Right atrium auricular region (tissue), 2 donors: Measurements from ENCODE around the gene CEACAM19. TPM values are rescaled to one million over a fixed set of nuclear protein-coding genes. Genes with fewer than 3 reads are reported as not detected.

ENCODE experiments used
- DNase-seq: peaks from one replicate; pipeline ENCODE4 v3.0.0-alpha.2; 2019; ENCODE audit warnings: low spot score
- H3K27ac ChIP-seq, 2 donors: fragments of 200-600 bp; sonication (generic); 1 replicate in 1 of 2; 2 replicates in 1 of 2; pipeline ENCODE4 v1.5.1; 2016 to 2019
- H3K27me3 ChIP-seq, 2 donors: fragments of 200-600 bp; sonication (generic); one replicate each; pipeline versions ENCODE4 v1.5.1 to v1.6.0; 2017 to 2019
- H3K36me3 ChIP-seq: fragments of 200-600 bp; sonication (generic); one replicate; pipeline ENCODE4 v1.5.1; 2016
- H3K4me1 ChIP-seq, 2 donors: fragments of 200-600 bp; sonication (generic); one replicate each; pipeline versions ENCODE4 v1.5.1 to v1.6.0; 2017 to 2019
- H3K4me3 ChIP-seq, 2 donors: fragments of 200-600 bp; sonication (generic); 1 replicate in 1 of 2; 2 replicates in 1 of 2; pipeline ENCODE4 v1.5.1; 2017 to 2019; ENCODE audit warnings: mild to moderate bottlenecking in 1 of 2, moderate library complexity in 1 of 2
- H3K9me3 ChIP-seq, 2 donors: fragments of 200-600 bp; sonication (generic); one replicate each; pipeline ENCODE4 v1.5.1; 2019
- total RNA-seq, 2 donors: library from RNA; depleted of rRNA; stranded (reverse); fragments of >200 nt; gene quantifications; one replicate each; pipeline ENCODE4 v1.1.0, GENCODE V29; 2016
- TF ChIP-seq, protein P1 (sequence below), 2 donors: fragments of 200-600 bp; sonication (generic); IDR thresholded peaks; one replicate each; pipeline ENCODE4 v1.5.1; 2019; ENCODE audit warnings: antibody characterized with exemption in 2 of 2

CEACAM19 gene
- total RNA-seq, 2 donors from 2014 or later = 2.3 to 3.1 TPM

DNA sequence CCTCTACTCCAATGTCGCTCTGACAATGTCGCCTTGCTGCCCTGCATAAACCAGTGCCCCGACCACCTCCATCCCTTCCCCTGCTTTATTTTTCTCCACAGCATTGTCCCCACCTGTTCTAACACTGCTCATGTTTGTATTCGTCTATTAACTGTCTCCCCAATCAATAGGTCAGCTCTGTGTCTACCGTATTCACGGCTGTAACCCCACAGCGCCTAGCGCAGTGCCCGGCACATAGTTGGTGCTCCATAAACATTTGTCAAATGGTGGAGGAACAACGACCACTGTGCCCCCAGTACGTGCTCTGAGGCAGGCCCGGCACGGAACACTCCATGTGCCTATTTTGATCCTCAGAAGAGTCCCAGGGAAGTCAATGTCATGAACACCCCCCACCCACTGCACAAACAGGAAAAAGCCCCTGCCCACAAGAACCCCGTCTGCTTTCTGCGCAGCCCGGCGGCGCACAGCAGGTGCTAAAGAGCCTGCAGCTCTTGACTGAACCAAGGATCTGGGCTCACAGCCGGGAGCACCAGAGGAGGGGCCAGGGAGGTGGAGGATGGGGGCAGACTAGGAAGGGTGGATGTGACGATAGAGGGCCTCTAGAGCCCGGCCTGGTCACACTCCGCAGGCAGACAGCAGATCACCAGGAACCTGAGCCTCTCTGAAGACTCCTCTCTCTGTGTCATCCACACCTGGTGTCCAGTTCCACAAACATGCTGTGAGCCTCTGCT lies 25.8 kb downstream of the CEACAM19 start:
- no peak overlapping the region for H3K27ac ChIP-seq
- H3K27me3 ChIP-seq = no peaks in the 10 kb centered on the region
- H3K9me3 ChIP-seq = no peaks in the 10 kb centered on the region
- no peak for DNase-seq
- TF ChIP-seq, protein P1, sequence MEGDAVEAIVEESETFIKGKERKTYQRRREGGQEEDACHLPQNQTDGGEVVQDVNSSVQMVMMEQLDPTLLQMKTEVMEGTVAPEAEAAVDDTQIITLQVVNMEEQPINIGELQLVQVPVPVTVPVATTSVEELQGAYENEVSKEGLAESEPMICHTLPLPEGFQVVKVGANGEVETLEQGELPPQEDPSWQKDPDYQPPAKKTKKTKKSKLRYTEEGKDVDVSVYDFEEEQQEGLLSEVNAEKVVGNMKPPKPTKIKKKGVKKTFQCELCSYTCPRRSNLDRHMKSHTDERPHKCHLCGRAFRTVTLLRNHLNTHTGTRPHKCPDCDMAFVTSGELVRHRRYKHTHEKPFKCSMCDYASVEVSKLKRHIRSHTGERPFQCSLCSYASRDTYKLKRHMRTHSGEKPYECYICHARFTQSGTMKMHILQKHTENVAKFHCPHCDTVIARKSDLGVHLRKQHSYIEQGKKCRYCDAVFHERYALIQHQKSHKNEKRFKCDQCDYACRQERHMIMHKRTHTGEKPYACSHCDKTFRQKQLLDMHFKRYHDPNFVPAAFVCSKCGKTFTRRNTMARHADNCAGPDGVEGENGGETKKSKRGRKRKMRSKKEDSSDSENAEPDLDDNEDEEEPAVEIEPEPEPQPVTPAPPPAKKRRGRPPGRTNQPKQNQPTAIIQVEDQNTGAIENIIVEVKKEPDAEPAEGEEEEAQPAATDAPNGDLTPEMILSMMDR (IDR thresholded peaks at IDR 0.05) = no peak
- peaks cover 0 to 18% of the 10 kb centered on the region in 2 donors for H3K4me1 ChIP-seq
- no peak overlapping the region for H3K4me3 ChIP-seq
- H3K36me3 ChIP-seq = no peaks in the 10 kb centered on the region

- no peaks in the 10 kb centered on the region for H3K9me3 ChIP-seq
- no peak overlapping the region for H3K4me3 ChIP-seq
- no peak for DNase-seq
- peaks cover 0 to 13% of the 10 kb centered on the region in 2 donors for H3K4me1 ChIP-seq
- H3K27ac ChIP-seq = no peak overlapping the region
- no peaks in the 10 kb centered on the region for H3K36me3 ChIP-seq
- H3K27me3 ChIP-seq = no peaks in the 10 kb centered on the region
- TF ChIP-seq, protein P1 (IDR thresholded peaks at IDR 0.05) = no peak
These were observed 26.4 kb downstream of the CEACAM19 start for GRCh38 chr19:44697670-44698034.

GRCh38 chr19:44698492-44699201 lies 27.4 kb downstream of the CEACAM19 start, which contains the start of gene CEACAM16:
Gene CEACAM16 (plus strand): TSS chr19:44699151. CDS start chr19:44701457, 2,306 bp downstream.
- TF ChIP-seq, protein P1 (IDR thresholded peaks at IDR 0.05) = no peak
- no peak within 1 kb of the TSS for H3K4me3 ChIP-seq
- no peak for DNase-seq
- no peaks in the 10 kb centered on the region for H3K36me3 ChIP-seq
- no peak within 1 kb of the TSS for H3K27ac ChIP-seq
- no peaks in the 10 kb centered on the region for H3K9me3 ChIP-seq
- peaks cover 0 to 11% of the 10 kb centered on the region in 2 donors for H3K4me1 ChIP-seq
- H3K27me3 ChIP-seq = no peaks in the 10 kb centered on the region

- no peak overlapping the region for H3K27ac ChIP-seq
- TF ChIP-seq, protein P1 (IDR thresholded peaks at IDR 0.05) = no peak
- no peak for DNase-seq
- H3K9me3 ChIP-seq = no peaks in the 10 kb centered on the region
- H3K4me1 ChIP-seq = peaks cover 0 to 3% of the 10 kb centered on the region in 2 donors
- no peaks in the 10 kb centered on the region for H3K27me3 ChIP-seq
- no peak overlapping the region for H3K4me3 ChIP-seq
- H3K36me3 ChIP-seq = no peaks in the 10 kb centered on the region
These were observed 29.3 kb downstream of the CEACAM19 start for GRCh38 chr19:44700547-44700946.

GRCh38 chr19:44701228-44701627 lies 29.9 kb downstream of the CEACAM19 start:
- Histone ChIP-seq H3K27me3 (no peaks in the 10 kb centered on the region), H3K9me3 (no peaks in the 10 kb centered on the region), H3K4me1 (no peaks in the 10 kb centered on the region), H3K4me3 (no peak overlapping the region), H3K27ac (no peak overlapping the region), H3K36me3 (no peaks in the 10 kb centered on the region)
- no peak for DNase-seq
- TF ChIP-seq, protein P1 (IDR thresholded peaks at IDR 0.05) = no peak
